ENCODE data around the gene AMPD3. TPM values are rescaled to one million over a fixed set of nuclear protein-coding genes. Genes with fewer than 3 reads are reported as not detected.
"Not testable (repeated sequence)": the region's sequence is repeated elsewhere in the genome, so short reads cannot be mapped to it uniquely, and the experiment has no call there.

Gene AMPD3
- total and polyA plus RNA-seq, 2 donors (not counting 3 experiments of a cell fraction or from before 2014, with no cell fraction given) = 1.4 to 2.5 TPM

DNA sequence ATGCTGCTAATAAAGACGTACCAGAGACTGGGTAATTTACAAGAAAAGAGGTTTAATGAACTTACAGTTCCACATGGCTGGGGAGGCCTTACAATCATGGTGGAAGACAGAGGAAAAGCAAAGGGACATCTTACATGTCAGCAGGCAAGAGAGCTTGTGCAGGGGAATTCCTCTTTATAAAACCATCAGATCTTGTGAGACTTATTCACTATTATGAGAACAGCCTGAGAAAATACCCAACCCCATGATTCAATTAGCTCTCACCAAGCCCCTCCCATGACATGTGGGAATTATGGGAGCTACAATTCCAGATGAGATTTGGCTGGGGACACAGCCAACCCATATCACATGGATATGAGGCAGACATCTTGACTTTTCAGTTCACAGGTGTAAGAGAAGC is 18.4 kb upstream of the AMPD3 start:
- not testable (repeated sequence) for FAIRE-seq

DNA sequence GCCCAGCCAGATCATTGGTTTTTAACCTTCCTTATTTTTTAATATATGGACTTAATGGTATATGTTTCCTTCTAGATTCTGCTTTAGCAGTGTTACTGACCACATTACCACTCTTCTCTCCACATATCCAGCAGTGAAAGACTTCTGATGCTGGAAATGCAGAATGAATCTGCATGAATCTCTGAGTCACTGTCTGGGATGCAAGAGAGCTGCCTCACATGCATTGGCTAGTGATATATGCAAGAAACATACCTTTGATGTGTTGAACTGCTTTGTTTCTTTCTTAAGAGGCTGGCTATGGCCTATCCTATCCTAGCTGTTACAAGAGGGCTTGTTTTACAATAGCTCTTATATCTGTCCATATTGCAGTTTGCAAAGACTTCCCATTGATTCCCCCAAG is 16.6 kb upstream of the AMPD3 start:
- POLR2A ChIA-PET = no interaction called here
- no peak overlapping the region for H3K4me3 ChIP-seq (replicated peaks in 1 of 3; ENCODE audit: insufficient read depth in 1 of 3, low read depth in 1 of 3, low read length in 3 of 3)
- H3K9me3 ChIP-seq (replicated peaks; ENCODE audit: control insufficient read depth, insufficient read depth, low read length) = no peaks in the 10 kb centered on the region
- no TSS peak for BruUV-seq (replicated peaks)
- no peaks in the 10 kb centered on the region for H3K79me2 ChIP-seq (ENCODE audit: control insufficient read depth, insufficient read depth, low read length)
- FAIRE-seq (no peak), DNase-seq (ENCODE audit: low read depth, low spot score) (no peak)
- dilution Hi-C loops (cut with MboI; ENCODE audit: extremely low pct_ligation_motif_present, low sequenced_read_pairs) (no loop called here), intact Hi-C loops (cut with micrococcal nuclease) (no loop called here)
- H3K36me3 ChIP-seq (ENCODE audit: control insufficient read depth in 2 of 2, extremely low read depth in 1 of 2, insufficient read depth in 2 of 2, low read length in 2 of 2) = no peaks in the 10 kb centered on the region
- TF ChIP-seq GATA2 (IDR thresholded peaks at IDR 0.05; ENCODE audit: insufficient read depth, insufficient read length, low read depth, low read length) (no peak), EZH2 (IDR thresholded peaks at IDR 0.05; ENCODE audit: borderline replicate concordance, low read depth, low read length, severe bottlenecking) (no peak), POLR2AphosphoS5 (IDR thresholded peaks at IDR 0.05; ENCODE audit: insufficient read depth, low read depth, low read length) (no peak), MYC (IDR thresholded peaks at IDR 0.05; ENCODE audit: low read depth, low read length) (no peak)
- no peaks in the 10 kb centered on the region for H4K20me1 ChIP-seq (replicated peaks; ENCODE audit: control insufficient read depth, extremely low read depth, insufficient read depth, low read length)
- H3K4me2 ChIP-seq (ENCODE audit: insufficient read depth, low read length) = no peak overlapping the region
- no peak overlapping the region for H3K9ac ChIP-seq (replicated peaks; ENCODE audit: extremely low read depth, insufficient read depth, low read length)
- H3K9me1 ChIP-seq (replicated peaks; ENCODE audit: control insufficient read depth, extremely low read depth, insufficient read depth, low read length) = no peaks in the 10 kb centered on the region
- H2AFZ ChIP-seq (ENCODE audit: low read depth, low read length) = no peak overlapping the region
- H3K4me1 ChIP-seq (ENCODE audit: control insufficient read depth, extremely low read depth, insufficient read depth, low read length) = no peaks in the 10 kb centered on the region
- H3K27me3 ChIP-seq (ENCODE audit: control insufficient read depth in 2 of 2, insufficient read depth in 2 of 2, low read length in 2 of 2) = no peaks in the 10 kb centered on the region
- H3K27ac ChIP-seq (ENCODE audit: insufficient read depth, low read depth, low read length) = no peak overlapping the region
- CTCF ChIA-PET = no interaction called here

More for the DNA sequence above, 18.4 kb upstream of the AMPD3 start:
- dilution Hi-C loops (cut with MboI; ENCODE audit: extremely low pct_ligation_motif_present, low sequenced_read_pairs); H3K79me2 ChIP-seq (ENCODE audit: control insufficient read depth, insufficient read depth, low read length); H3K27ac ChIP-seq (ENCODE audit: insufficient read depth, low read depth, low read length); H4K20me1 ChIP-seq (replicated peaks; ENCODE audit: control insufficient read depth, extremely low read depth, insufficient read depth, low read length); BruUV-seq (replicated peaks); H3K9me3 ChIP-seq (replicated peaks; ENCODE audit: control insufficient read depth, insufficient read depth, low read length); intact Hi-C loops (cut with micrococcal nuclease); POLR2A ChIA-PET; H3K4me3 ChIP-seq (replicated peaks in 1 of 3; ENCODE audit: insufficient read depth in 1 of 3, low read depth in 1 of 3, low read length in 3 of 3); H2AFZ ChIP-seq (ENCODE audit: low read depth, low read length); H3K4me2 ChIP-seq (ENCODE audit: insufficient read depth, low read length); H3K9ac ChIP-seq (replicated peaks; ENCODE audit: extremely low read depth, insufficient read depth, low read length); DNase-seq (ENCODE audit: low read depth, low spot score); H3K4me1 ChIP-seq (ENCODE audit: control insufficient read depth, extremely low read depth, insufficient read depth, low read length); H3K36me3 ChIP-seq (ENCODE audit: control insufficient read depth in 2 of 2, extremely low read depth in 1 of 2, insufficient read depth in 2 of 2, low read length in 2 of 2); H3K27me3 ChIP-seq (ENCODE audit: control insufficient read depth in 2 of 2, insufficient read depth in 2 of 2, low read length in 2 of 2); H3K9me1 ChIP-seq (replicated peaks; ENCODE audit: control insufficient read depth, extremely low read depth, insufficient read depth, low read length): not testable (repeated sequence)
- CTCF ChIA-PET = interaction anchor here (1.0 to 1.4 kb wide), 2 partner anchors 10 to 30 kb away, joined by 3 to 5 read pairs; no protein-coding TSS in a partner anchor

Measured in endothelial cell of umbilical vein (primary cell).